DMS53 treated with DMSO at 0.1 percent for 48 hours (cell line): ENCODE results near the gene SPEF1.

Experiments
- DNase-seq: peaks from one replicate; lab custom pipeline; 2025; ENCODE audit not compliant: unreplicated experiment; lab: John Stamatoyannopoulos, UW

Gene SPEF1

DNA sequence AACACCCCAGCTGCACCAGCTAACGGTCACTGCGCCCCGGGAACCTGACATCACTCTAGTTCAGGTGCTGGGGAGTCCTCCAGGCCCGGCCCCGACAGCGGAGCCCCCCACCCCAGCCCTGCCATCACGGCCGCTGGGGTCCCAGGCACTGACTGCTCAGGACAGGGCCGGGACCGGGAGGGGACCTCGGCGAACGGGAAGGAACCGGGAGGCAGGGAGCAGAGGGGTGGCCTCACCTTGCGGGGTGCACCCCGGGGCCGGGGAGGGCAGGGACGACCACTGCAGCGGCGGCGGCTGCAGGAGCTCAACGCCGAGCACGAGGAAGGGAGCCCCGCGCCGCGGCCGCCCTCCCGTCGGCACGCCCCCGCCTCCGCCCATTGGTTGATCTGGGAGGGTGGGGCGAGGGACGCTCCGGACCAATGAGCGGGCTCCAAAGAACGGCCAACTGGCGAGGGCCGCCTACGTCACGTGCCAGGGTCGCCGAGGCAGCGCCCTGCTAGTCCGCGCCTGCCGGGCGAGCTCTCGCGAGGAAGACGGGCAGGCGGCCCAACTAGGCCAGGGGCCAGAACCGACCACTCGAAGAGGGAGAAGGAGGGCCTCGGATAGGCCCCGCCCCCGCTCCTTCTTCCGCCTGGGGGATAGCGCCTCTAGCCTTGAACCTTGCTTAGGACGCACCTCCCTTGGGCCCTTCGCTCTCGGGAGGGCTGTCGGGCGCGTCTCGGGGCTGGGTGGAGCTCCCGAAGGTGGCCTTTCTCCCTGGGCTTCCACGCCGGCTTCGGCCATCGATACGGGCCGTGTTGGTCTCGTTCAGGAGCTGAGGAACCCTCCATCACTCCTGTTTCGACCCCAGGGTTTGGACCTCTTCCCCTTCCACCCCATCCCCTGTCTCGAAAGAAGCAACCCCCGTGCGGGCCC, 13.6 kb downstream of the SPEF1 start, which contains the start of gene ADISSP:
TSS of gene ADISSP (minus strand) at position 327 of the 915 bp plus-strand sequence. CDS start 7,653 bp downstream, outside the sequence.
- peak; percentile 98 for DNase-seq

DNA sequence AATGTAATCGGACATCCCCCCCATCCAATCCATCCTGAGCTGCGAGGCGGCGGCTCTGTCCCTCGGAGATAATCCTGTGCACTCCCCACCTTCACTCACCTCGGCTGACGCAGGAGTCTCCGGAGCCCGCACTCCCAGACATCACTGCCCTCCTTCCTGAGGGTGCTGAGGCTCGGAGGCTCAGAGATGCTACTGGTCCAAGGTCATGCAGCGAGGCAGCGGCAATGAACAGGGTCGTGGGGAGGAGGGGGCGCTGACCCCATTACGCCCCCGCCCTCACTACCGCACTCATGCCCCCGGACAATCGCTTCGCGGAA, 14.2 kb downstream of the SPEF1 start:
- DNase-seq, result no peak

DNA sequence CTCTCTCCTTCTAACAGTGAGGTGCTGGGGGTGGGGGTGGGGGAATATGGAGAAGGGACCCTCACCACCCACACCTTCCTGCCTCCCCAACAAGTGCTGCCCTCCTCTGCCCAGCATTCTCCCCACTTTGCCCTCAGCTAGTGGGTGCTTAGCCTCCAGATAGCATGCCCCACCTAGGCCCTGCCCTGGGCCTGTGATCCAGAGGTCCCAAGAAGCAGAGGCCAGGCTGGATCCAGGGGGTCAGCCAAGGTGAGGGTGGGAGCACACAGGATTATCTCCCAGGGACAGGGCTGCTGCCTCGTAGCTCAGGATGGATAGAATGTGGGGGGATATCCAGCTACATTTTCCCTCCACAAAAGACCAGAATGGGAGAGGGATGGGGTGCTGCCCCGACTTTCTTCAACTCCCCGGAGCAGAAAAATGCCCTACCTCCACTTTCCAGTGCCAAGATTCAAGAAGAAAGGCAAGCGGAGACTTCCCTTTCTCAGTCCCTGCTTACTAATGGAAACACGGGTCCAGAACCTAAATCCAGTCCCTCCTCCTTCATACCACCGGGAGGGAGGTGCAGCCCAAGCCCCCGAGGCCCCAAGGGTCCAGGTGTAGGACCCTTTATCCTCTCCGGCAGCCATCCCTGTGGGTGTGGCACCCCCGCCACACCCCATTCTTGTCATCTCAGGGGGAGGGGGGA, 14.7 kb downstream of the SPEF1 start:
- no peak for DNase-seq

DNA sequence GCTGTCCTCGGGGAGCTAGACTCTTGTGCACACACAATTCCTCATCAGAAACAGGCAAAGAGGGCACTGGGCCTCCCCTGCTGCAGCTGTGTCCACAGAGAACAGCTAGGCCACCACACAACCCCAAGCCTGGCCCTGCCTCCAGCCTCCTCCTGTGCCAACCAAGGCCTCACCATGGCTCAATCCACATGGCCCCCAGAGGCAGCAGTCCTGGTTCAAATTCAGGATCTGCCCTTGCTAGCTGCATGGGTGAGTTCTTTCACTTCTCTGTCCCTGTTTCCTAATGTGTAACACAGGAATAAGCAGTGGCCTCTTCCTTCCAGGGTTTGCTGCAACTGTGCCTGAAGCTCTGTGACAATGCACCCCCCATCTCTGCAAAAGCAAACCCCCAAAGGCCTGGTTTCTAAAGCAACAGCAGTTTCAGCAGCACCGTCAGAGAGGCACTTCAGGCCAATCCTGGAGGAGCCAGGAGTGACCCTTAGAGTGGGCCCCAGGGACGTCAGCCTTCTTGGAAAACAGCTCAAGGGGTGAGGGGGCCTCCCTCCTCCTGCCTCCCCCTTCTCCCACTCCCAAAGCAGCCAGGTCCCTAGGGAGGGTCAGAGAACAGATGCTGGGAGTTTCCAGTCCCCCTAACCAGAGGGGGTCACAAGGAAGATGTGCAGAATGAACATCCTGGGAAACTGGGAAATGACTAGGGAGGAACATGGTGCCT, 15.9 kb downstream of the SPEF1 start:
- DNase-seq, result no peak

DNA sequence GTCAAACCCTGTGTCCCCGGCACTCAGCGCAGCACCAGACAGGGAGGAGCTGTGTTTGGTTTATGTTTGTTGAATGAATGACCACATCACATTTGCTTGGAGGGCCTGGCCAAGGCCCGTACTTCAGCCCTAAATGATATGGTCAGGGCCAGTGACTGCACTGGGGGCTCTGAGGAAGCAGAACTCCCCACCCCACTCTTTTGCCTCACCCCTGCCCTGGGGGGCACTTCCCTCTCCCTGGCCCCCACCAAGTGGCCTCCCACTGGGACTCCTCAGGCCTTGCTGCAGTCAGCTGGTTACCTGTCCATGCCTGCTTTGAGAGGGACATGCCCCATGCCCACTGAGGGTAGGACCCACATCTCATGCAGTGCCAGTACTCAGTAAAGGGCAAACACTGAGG, 16.6 kb downstream of the SPEF1 start:
- no peak for DNase-seq

DNA sequence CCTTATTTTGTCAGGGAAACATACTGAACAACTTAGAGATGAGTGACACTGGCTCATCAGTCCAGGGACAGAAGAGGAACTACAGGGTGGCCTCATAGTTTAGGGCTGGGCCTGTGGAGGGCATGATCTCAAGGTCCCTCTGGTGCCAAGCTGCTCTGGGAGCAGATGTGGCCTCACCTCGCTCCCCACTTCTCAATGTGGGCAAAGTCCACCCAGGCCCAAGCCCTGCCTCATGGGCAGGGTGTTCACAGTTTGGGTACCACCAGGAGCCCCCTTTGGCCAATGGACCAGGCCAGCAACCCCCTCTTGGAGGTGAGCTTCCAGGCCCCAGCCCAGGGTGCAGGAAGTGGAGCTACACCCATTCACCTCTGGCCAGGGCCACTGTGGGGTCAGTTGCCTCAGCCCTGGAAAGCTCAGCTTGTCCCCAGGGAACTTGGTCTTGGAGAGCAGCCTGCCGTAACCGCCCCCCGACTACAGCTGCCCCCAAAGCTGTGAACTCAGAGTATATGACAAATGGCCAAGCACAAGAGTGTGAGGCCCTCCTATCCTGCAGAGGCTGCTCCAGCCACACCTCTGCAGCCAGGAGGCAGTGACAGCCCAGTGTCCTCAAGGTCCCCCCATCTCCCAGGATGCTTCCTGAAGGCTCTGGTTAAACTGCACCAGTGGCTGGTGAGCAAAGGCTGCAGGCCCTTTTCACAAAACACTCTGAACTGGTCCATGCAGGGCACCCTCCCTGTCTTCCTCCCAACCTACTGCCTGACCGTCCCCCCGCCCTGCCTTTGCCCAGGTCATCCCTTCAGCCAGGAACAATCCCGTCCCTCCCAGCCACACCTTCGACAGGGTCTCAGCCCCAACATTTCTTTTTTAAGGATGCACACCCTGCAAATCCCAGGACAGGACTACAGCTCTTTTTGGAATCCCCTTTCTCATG, 17.3 kb downstream of the SPEF1 start:
- no peak for DNase-seq

DNA sequence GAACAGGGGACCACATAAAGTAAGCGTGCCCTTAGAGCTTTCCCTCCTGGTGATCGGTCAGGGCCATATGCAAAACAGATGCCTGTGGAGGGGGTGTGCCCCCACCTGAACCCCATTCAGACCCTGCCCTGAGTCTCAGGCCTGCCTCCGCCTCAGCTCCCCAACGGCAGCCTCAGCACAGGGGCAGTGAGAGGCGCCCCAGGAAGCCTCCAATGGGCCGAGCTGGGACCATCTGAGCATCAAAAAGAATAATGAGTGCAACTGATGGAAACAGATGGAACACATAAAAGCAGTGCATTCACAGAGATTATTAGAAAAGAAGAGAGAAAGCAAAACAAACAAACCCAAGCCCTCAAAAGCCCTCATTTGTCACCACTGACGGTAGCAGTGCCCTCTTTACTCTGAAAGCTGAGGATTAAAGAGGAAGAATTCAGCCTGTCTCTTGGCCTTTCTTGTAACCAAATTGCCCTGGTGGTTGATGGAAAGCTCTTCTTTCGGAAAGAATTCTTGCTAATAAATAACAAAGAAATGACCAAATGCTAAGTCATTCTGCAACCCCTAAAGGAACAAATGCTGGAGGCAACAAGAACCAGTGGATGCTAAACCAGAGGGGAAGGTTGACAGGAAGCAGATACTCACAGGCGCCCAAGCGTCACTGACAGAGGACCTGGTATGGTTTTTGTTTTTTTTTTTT, 20.4 kb downstream of the SPEF1 start:
- DNase-seq, result no peak

DNA sequence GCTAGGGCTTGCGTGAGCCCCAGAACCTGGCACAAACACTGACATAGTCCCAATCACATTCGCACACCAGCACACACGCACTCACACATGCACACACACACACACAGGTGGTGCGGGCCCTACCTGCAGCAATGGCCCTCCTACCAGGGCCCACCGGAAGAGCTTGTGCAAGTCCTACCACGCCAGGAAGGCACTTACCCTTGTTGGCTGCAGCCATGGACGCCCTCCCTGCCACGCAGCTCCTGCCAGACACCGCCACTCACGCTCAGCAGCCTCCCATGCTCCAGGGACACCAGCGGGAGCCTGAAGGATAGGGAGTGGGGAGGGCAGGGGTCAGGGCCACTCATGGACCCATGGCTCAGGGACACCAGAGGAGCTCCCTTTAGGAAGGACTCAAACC, 21.4 kb downstream of the SPEF1 start:
- no peak for DNase-seq

DNA sequence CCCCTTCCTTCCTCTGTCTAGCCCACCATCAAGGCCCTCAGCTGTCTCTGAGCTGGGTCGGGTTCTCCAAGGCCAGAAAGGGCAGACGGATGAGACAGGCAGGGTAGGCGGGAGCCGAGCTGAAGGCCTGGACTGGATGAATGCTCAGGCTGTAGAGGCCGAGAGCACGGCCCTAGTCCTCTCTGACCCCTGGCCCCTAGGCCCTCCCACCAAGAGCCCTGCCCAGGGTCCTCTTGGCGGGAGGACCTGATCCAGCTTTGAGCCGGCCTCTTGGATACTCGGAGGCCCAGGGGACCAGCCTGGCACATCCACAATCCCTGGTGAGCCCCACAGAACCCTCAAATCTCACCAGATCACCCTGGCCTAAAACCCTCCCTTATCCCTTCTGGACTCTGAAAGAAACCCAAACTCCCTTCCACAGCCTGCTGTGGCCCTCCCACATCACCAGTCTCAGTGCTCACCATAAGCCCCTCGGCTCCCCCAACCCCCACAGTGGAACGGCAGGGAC, 21.9 kb downstream of the SPEF1 start:
- DNase-seq, result no peak

DNA sequence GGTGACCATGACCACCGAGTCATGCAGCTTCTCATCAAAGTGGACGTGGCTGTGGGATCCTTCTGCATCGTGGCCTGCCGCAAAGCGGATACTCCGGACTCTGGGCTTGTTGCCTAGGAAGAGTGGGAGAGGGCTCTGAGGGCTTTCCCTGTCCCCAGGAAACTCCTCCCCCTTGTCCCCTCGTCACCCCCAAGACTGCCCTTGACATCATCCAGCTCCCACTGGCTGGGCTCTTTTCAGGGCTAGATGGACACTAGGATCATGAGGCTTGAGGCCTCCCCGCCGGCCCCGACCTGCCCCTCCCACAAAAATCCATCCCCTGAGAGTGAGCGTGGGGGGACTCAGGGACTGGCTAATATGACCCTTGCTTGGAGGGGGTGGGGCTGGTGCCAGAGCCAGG, 22.7 kb downstream of the SPEF1 start:
- DNase-seq, result no peak

DNA sequence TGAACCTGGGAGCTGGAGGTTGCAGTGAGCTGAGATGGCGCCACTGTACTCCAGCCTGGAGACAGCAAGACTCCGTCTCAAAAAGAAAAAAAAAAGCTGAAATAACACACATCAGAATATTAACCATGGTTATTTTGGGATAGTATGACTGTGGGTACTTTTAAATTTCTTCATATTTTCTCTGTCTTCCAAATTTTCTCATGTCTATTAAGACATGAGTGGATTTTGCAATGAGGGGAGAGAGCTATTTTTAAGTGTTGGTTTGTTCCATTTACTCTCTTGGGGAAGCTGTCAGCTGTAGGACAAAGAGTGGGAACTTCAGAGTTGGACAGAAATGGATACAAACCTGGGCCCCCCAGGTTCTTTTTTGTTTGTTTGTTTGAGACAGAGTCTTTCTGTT, 24.0 kb downstream of the SPEF1 start:
- no peak for DNase-seq

DNA sequence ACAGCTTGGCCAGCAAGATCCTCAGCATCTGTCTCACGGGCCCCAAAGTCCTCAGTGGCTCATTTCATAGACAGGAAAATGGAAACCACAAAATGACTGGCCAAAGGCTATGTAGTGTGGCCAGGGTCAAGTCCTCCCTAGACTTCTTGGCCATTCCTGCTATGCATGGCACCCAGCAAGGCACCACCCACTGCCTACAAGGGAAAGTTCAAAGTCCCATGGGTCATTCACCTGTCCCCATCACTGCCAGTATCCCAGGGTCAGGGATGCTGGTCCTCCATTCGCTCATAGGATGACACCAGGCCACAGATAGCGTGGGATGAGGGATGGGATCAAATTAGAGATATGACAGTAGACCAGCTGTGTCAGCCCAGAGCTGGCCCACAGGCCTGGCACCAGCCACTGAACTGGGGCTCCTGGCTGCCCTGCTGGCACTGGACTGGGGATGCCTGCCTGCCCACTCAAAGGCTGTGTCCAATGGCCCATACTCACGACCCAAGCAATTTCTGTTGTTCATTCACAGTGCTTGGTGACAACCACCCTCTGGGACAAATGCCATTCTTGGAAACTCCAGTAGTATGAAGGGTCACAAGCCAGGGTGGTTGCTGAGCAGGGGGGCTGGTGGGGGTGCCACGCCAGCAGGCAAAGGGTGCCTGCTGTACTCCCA, 25.3 kb downstream of the SPEF1 start:
- no peak for DNase-seq

DNA sequence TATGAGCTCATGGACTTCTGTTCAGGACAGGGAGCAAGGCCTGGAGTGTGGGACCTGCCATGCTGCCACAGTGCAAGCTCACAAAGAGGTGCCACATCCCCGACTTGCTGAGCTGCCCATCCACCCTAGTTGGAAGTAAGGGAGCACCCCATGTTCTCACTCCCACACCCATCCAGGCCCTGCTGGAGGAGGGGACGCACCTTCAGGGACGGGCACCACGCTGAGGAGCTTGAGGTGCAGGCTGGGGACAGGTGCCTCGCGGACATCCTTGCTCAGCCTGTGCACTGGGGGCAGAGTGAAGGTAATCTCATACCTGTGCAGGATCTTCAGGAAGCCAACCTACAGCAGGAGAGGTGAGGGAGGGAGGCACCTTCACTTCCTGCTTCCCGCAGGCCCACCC, 26.0 kb downstream of the SPEF1 start:
- DNase-seq, result no peak

DNA sequence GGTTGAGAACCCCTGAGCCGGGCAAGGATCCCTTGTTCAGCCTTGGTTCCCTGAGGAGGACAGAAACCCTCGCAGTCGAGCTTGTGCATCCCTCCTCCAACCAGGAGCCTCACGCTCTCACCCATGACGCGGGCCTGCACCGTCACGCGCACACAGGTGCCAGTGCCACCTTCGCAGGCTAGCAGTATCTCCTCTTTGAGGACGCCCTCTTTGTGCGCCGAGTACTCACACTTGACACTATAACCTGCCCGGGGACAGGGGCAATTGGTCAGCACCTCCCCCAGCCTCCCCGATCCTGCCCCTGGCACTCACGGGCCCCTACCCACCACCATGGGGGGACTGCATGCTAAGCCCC, 27.0 kb downstream of the SPEF1 start:
- no peak for DNase-seq

DNA sequence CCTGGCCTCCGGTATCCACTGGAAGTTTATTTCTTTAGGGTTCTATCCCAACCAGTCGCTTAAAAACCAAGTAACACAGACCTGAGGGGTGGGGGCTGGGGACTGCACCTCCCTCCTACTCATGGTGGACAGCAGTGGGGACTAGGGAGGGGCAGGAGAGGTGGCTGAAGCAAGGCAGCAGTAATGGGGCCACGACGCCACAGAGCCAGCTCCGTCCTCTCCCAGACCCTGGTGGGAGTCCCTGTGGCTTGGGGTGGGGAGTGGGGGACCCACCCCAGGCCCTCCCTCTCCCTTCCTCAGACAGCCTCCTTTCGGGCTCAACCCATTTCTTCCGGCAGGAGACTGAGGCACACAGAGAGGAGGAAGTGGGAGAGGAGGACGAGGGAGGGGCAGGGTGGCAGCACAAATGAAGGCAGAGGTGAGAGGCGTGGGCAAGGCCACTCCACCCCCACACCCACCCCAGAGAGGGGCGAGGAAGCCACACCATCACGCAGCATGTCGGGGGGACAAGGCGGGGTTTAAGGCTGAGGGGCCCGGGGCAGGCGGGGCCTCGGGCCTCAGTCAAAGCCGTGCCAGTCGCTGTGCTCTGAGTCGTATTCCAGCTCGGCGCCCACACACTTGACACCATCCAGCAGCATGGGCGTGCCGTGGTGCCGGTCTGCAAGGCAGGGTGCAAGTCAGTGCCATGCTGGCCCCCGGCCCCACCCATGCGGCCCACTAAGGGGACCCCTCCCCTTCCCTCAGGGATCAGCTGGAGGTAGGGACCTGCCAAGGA, 27.6 kb downstream of the SPEF1 start:
- no peak for DNase-seq

DNA sequence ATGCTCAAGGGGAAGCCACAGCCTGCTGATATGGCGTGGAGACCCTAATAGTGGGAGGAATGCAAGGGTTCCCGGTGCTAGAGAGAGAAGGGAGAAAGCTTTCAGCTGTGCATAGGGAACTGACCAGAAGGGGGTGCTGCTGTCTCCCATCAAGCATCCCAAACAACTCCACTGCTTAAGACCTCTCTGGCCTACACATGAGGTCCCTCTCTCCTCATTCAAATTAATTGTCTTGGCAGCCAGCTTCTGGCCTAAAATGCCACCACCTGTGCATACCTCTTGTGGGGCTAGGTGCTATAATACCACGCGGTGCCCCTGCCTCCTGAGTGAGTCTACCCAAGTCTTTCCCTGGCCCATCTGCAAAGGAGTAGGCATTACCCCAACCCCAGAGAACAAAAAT, 28.1 kb downstream of the SPEF1 start:
- peak; percentile 37 for DNase-seq

DNA sequence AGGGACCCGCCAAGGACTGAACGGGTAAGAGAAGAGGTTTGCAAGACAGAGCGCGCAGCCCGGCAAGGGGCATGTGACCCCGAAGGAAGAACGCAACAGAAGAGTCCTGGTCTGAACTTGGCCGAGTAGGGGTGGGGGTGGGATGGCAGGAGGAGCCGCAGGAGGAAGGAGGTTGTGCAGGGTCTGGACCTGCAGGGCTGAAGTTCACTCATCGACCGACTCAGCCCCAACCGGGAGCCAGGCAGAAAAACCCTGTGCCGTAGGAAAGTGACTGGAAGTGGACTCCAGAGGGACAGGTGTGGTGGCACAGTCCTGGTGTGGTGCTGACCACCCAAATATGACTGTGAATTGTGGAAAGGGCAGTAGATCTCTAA, 28.9 kb downstream of the SPEF1 start:
- no peak for DNase-seq

DNA sequence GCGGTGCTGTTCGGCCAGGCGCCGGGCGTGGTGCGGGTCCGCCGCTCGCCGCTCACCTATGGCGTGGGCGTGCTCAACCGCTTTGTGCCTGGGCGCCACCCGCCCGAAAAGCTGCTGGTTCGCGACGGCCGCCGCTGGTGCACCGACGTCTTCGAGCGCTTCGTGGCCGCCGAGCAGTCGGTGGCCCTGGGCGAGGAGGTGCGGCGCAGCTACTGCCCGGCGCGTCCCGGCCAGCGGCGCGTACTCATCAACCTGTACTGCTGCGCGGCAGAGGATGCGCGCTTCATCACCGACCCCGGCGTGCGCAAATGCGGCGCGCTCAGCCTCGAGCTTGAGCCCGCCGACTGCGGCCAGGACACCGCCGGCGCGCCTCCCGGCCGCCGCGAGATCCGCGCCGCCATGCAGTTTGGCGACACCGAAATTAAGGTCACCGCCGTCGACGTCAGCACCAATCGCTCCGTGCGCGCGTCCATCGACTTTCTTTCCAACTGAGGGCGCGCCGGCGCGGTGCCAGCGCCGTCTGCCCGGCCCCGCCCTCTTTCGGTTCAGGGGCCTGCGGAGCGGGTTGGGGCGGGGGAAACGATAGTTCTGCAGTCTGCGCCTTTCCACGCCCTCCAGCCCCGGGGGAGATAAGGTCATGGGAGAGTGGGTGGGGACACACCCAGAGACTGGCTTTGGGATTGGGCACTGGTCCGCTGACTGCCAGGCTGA, 29.4 kb downstream of the SPEF1 start:
- DNase-seq, result peak; percentile 29
